Measurements from ENCODE around the gene AJUBA.

Gene AJUBA

GRCh38 chr14:22923746-22924145 is 58.6 kb downstream of the AJUBA start:
- Histone ChIP-seq H3K27me3 (no peaks in the 10 kb centered on the region), H3K36me3 (peaks cover 31 to 62% (median 48%) of the 10 kb centered on the region in 3 donors), H3K9me3 (no peaks in the 10 kb centered on the region), H3K4me1 (peaks cover 0 to 21% (median 15%) of the 10 kb centered on the region in 4 donors), H3K27ac (no peak overlapping the region), H3K4me3 (no peak overlapping the region)
- DNase-seq: no peak
- TF ChIP-seq, protein P1, sequence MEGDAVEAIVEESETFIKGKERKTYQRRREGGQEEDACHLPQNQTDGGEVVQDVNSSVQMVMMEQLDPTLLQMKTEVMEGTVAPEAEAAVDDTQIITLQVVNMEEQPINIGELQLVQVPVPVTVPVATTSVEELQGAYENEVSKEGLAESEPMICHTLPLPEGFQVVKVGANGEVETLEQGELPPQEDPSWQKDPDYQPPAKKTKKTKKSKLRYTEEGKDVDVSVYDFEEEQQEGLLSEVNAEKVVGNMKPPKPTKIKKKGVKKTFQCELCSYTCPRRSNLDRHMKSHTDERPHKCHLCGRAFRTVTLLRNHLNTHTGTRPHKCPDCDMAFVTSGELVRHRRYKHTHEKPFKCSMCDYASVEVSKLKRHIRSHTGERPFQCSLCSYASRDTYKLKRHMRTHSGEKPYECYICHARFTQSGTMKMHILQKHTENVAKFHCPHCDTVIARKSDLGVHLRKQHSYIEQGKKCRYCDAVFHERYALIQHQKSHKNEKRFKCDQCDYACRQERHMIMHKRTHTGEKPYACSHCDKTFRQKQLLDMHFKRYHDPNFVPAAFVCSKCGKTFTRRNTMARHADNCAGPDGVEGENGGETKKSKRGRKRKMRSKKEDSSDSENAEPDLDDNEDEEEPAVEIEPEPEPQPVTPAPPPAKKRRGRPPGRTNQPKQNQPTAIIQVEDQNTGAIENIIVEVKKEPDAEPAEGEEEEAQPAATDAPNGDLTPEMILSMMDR (IDR thresholded peaks at IDR 0.05): no peak
- intact Hi-C loops (cut with DNase I; ENCODE audit: low total_unique reads): no loop called here

DNA sequence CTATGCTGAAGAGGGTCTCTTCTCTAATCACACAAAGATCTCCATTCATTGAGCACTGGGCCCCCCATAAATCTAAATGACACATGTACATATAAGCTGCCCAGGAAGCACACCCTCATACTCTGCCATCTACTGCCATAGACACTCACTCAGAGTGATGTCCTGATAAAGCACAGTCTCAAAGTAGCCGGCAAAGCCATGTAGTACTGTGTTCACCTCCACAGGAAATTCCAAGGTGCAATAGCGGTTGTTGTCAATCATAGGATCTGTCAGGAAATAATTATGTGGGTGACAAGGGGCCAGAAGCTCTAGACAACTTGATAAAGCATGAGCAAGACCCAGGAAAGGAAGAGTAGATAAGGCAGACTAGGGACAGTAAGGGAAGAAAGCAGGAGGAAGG is 60.1 kb downstream of the AJUBA start:
- TF ChIP-seq, protein P1 (IDR thresholded peaks at IDR 0.05): no peak
- peaks cover 31 to 62% (median 48%) of the 10 kb centered on the region in 3 donors for H3K36me3 ChIP-seq
- intact Hi-C loops (cut with DNase I; ENCODE audit: low total_unique reads): no loop called here

More for the DNA sequence above, 60.1 kb downstream of the AJUBA start:
- H3K27me3 ChIP-seq: no peaks in the 10 kb centered on the region
- H3K27ac ChIP-seq: no peak overlapping the region
- H3K4me1 ChIP-seq: peaks cover 0 to 16% (median 12%) of the 10 kb centered on the region in 4 donors
- H3K9me3 ChIP-seq: no peaks in the 10 kb centered on the region
- H3K4me3 ChIP-seq: no peak overlapping the region
- no peak for DNase-seq

Data from tibial artery (tissue), 4 donors.